HepG2 (cell line): Measurements from ENCODE around the gene TENT5A. TPM values are rescaled to one million over a fixed set of nuclear protein-coding genes. Genes with fewer than 3 reads are reported as not detected.

ENCODE experiments used
- ATAC-seq: fragments of 200-7000 bp; cut with Tn5 transposase; 3 replicates; pipeline ENCODE4 v1.9.1; 2020; ENCODE audit warnings: mild to moderate bottlenecking, moderate library complexity
- BruUV-seq: library from RNA; stranded (reverse); fragments of 400-500 nt; replicated peaks from 2 replicates; lab custom pipeline; 2021; lab: Mats Ljungman, UMichigan
- CTCF ChIA-PET: fragments of 300-600 bp; formaldehyde crosslinking; extraction: SDS; loops from one replicate; lab custom pipeline; 2021; ENCODE audit warnings: low total read pairs, inconsistent platforms, low intra/inter-chr PET ratio; lab: Yijun Ruan, JAX
- POLR2A ChIA-PET: fragments of 350-600 bp; sonication (Branson Sonifier 250); formaldehyde crosslinking; loops from one replicate; lab custom pipeline; 2020; ENCODE audit warnings: antibody characterized with exemption, inconsistent platforms; lab: Yijun Ruan, JAX
- DNase-seq: peaks from one replicate; pipeline ENCODE4 v3.0.0-alpha.2; 2015; ENCODE audit warnings: low spot score
- FAIRE-seq: peaks from 3 replicates; lab custom pipeline; 2011; peaks lifted over from hg19 to GRCh38; lab: Jason Lieb, UNC
- H2AFZ ChIP-seq: one replicate; pipeline ENCODE4 v1.6.1; 2011; ENCODE audit warnings: low read length, inconsistent platforms
- H3K27ac ChIP-seq: fragments of 300-600 bp; 3 replicates; pipeline ENCODE4 v1.8.0; 2011; ENCODE audit warnings: mixed run types, mild to moderate bottlenecking, mixed read lengths, low read length, inconsistent platforms; ENCODE audit not compliant: insufficient read depth; ENCODE audit errors: extremely low read length
- H3K27me3 ChIP-seq, 2 experiments: fragments of 200-600 bp in 1 of 2; 2 replicates in 1 of 2; 3 replicates in 1 of 2; pipeline versions ENCODE4 v1.6.0 to v1.8.0; 2011; ENCODE audit warnings: low read length in 2 of 2, mild to moderate bottlenecking in 2 of 2, moderate library complexity in 2 of 2, inconsistent platforms in 1 of 2; ENCODE audit not compliant: insufficient read depth in 2 of 2, control insufficient read depth in 1 of 2
- H3K36me3 ChIP-seq, 2 experiments: fragments of 200-600 bp in 1 of 2; replicated peaks in 1 of 2; 2 replicates in 1 of 2; 3 replicates in 1 of 2; pipeline versions ENCODE4 v1.5.1 to v1.8.0; 2011; ENCODE audit warnings: low read length in 2 of 2, inconsistent platforms in 1 of 2; ENCODE audit not compliant: insufficient read depth in 2 of 2, control insufficient read depth in 1 of 2
- H3K4me1 ChIP-seq: 2 replicates; pipeline ENCODE4 v1.5.1; 2012; ENCODE audit warnings: low read length, inconsistent platforms; ENCODE audit not compliant: insufficient read depth
- H3K4me2 ChIP-seq: 2 replicates; pipeline ENCODE4 v1.6.0; 2011; ENCODE audit warnings: low read depth, low read length, inconsistent platforms
- H3K4me3 ChIP-seq, 3 experiments: fragments of 200-600 bp in 1 of 3; sonication (generic), shearing (Covaris generic) in 1 of 3; replicated peaks in 1 of 3; 2 replicates each; pipeline ENCODE4 v1.5.1; 2011 to 2016; ENCODE audit warnings: low read length in 3 of 3, inconsistent platforms in 2 of 3, low read depth in 2 of 3, mild to moderate bottlenecking in 2 of 3, control low read depth in 1 of 3, mixed read lengths in 1 of 3; ENCODE audit not compliant: insufficient read depth in 1 of 3
- H3K79me2 ChIP-seq: one replicate; pipeline ENCODE4 v1.6.1; 2011; ENCODE audit warnings: low read length, inconsistent platforms; ENCODE audit not compliant: insufficient read depth
- H3K9ac ChIP-seq: 2 replicates; pipeline ENCODE4 v1.6.0; 2011; ENCODE audit warnings: mild to moderate bottlenecking, low read depth, low read length, inconsistent platforms; ENCODE audit not compliant: insufficient read depth
- H3K9me3 ChIP-seq: 2 replicates; pipeline ENCODE4 v1.5.1; 2012; ENCODE audit warnings: mild to moderate bottlenecking, low read length
- H4K20me1 ChIP-seq: 2 replicates; pipeline ENCODE4 v1.6.0; 2011; ENCODE audit warnings: inconsistent platforms, mild to moderate bottlenecking, low read length, moderate library complexity; ENCODE audit not compliant: insufficient read depth
- NCOA1 ChIP-seq: sonication (generic); formaldehyde crosslinking; IDR thresholded peaks from 2 replicates; pipeline ENCODE4 v1.9.0; 2021; ENCODE audit warnings: missing genetic modification reagents
- SOX13 ChIP-seq, 3 experiments: fragments of 450-650 bp in 1 of 3; sonication (generic) in 1 of 3; formaldehyde crosslinking in 1 of 3; IDR thresholded peaks in 2 of 3; conservative IDR thresholded peaks in 1 of 3; 2 replicates each; pipeline versions ENCODE4 v1.5.0 to v1.6.1; 2016 to 2020; ENCODE audit warnings: antibody characterized with exemption in 1 of 3, mild to moderate bottlenecking in 1 of 3, missing compliant biosample characterization in 1 of 3, missing genetic modification reagents in 1 of 3, moderate library complexity in 1 of 3
- ZNF609 ChIP-seq: sonication (generic); formaldehyde crosslinking; IDR thresholded peaks from 2 replicates; pipeline ENCODE4 v1.4.0; 2020; ENCODE audit warnings: mild to moderate bottlenecking, missing genetic modification reagents, borderline replicate concordance
- WGBS: methylation state at CpG from one replicate; pipeline ENCODE4 v1.1.6; 2017; ENCODE audit warnings: low lambda C conversion rate; 5-methylcytosine and 5-hydroxymethylcytosine counted together
- in situ Hi-C: cut with HindIII; loops from 2 replicates; pipeline ENCODE4 v1.10.0; 2017; ENCODE audit warnings: low pct_unique_long_range_greater_than_20kb; ENCODE audit not compliant: extremely low pct_ligation_motif_present
- intact Hi-C: fragments of 100-400 bp; cut with micrococcal nuclease; formaldehyde crosslinking; loops from one replicate; pipeline ENCODE4 v1.10.0; 2022; ENCODE audit not compliant: unreplicated experiment
- polyA plus RNA-seq, 8 experiments: library from polyadenylated mRNA; depleted of rRNA in 3 of 8; stranded (reverse) in 7 of 8; unstranded in 1 of 8; fragments of >200 nt; fragmentation: Illumina TruSeq in 4 of 8; extraction: Trizol in 4 of 8; gene quantifications; 2 replicates each; pipeline versions ENCODE4 v1.2.1 to v1.2.3, GENCODE V29; 2011 to 2016; ENCODE audit warnings: low read depth in 4 of 8, missing spikeins in 1 of 8, mixed read lengths in 1 of 8; ENCODE audit not compliant: insufficient read depth in 1 of 8
- total RNA-seq, 5 experiments: library from RNA; depleted of rRNA; stranded (reverse); fragments of >200 nt; fragmentation: Illumina TruSeq; extraction: Trizol; gene quantifications; 2 replicates each; pipeline ENCODE4 v1.2.3, GENCODE V29; 2016; ENCODE audit warnings: low read depth in 1 of 5
- TF ChIP-seq, protein P1 (sequence below): IDR thresholded peaks from 2 replicates; pipeline ENCODE4 v1.4.0; 2020; ENCODE audit warnings: mild to moderate bottlenecking, missing genetic modification reagents
- TF ChIP-seq, protein P2 (sequence below): sonication (generic); formaldehyde crosslinking; IDR thresholded peaks from 2 replicates; pipeline ENCODE4 v1.4.0; 2020; ENCODE audit warnings: missing genetic modification reagents, borderline replicate concordance

Gene TENT5A
- total and polyA plus RNA-seq, 2 of the 13 experiments (the other 11 are each of a cell fraction or from before 2014, with no cell fraction given): 8.0 to 13.8 TPM

DNA sequence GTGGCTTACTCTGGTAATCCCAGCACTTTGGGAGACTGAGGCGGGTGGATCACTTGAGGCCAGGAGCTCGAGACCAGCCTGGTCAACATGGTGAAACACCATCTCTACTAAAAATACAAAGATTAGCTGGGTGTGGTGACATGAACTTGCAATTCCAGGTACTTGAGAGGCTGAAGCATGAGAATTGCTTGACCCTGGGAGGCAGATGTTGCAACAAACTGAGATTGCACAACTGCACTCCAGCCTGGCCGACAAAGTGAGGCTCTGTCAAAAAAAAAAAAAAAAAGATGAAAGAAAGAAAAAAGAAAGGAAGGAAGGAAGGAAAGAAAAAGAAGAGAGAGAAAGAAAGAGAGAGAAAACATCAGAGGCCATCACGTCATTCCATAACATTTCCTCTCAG, 23.7 kb upstream of the TENT5A start (continued):
- TF ChIP-seq, protein P1, sequence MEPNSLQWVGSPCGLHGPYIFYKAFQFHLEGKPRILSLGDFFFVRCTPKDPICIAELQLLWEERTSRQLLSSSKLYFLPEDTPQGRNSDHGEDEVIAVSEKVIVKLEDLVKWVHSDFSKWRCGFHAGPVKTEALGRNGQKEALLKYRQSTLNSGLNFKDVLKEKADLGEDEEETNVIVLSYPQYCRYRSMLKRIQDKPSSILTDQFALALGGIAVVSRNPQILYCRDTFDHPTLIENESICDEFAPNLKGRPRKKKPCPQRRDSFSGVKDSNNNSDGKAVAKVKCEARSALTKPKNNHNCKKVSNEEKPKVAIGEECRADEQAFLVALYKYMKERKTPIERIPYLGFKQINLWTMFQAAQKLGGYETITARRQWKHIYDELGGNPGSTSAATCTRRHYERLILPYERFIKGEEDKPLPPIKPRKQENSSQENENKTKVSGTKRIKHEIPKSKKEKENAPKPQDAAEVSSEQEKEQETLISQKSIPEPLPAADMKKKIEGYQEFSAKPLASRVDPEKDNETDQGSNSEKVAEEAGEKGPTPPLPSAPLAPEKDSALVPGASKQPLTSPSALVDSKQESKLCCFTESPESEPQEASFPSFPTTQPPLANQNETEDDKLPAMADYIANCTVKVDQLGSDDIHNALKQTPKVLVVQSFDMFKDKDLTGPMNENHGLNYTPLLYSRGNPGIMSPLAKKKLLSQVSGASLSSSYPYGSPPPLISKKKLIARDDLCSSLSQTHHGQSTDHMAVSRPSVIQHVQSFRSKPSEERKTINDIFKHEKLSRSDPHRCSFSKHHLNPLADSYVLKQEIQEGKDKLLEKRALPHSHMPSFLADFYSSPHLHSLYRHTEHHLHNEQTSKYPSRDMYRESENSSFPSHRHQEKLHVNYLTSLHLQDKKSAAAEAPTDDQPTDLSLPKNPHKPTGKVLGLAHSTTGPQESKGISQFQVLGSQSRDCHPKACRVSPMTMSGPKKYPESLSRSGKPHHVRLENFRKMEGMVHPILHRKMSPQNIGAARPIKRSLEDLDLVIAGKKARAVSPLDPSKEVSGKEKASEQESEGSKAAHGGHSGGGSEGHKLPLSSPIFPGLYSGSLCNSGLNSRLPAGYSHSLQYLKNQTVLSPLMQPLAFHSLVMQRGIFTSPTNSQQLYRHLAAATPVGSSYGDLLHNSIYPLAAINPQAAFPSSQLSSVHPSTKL (CRISPR knock-in tag): peak; percentile 84

- H3K27me3 ChIP-seq: no peaks in the 10 kb centered on the region
- 3% methylated on average over 2 of the region's 2 CpGs for WGBS
- H3K27ac ChIP-seq: no peak overlapping the region
- ChIA-PET CTCF (no interaction called here), POLR2A (interaction anchor here (1.2 kb wide), 2 partner anchors 21 to 23 kb away, joined by 3 to 12 read pairs; partner anchors contain the start of gene TENT5A)
- H3K4me1 ChIP-seq: peaks cover 67% of the 10 kb centered on the region
- peak overlapping the region in 1 of 3 experiments; percentile 26; a peak in 1 of 6 replicates for H3K4me3 ChIP-seq
- peak overlapping the region; percentile 70 for H3K4me2 ChIP-seq
- H4K20me1 ChIP-seq: no peaks in the 10 kb centered on the region
- no peak overlapping the region for H3K9ac ChIP-seq
- DNase-seq (peak; percentile 86), FAIRE-seq (peak; percentile 87), ATAC-seq (peak; percentile 99)
- no peaks in the 10 kb centered on the region for H3K79me2 ChIP-seq
- in situ Hi-C loops (no loop called here), intact Hi-C loops (loop anchor here (5.0 kb wide), 1 partner anchor 33 kb away; no protein-coding TSS in a partner anchor)
- no peaks in the 10 kb centered on the region for H3K36me3 ChIP-seq
- H2AFZ ChIP-seq: no peak overlapping the region
- no TSS peak for BruUV-seq
- no peaks in the 10 kb centered on the region for H3K9me3 ChIP-seq
- TF ChIP-seq NCOA1 (CRISPR knock-in tag) (no peak), ZNF609 (CRISPR knock-in tag) (no peak), SOX13 (IDR thresholded peaks at IDR 0.05) (no peak), SOX13 (CRISPR knock-in tag; conservative IDR thresholded peaks at IDR 0.05 in 1 of 2, IDR thresholded peaks at IDR 0.05 in 1 of 2) (peak in 1 of 2 experiments; percentile 76; a peak in 2 of 4 replicates)
- TF ChIP-seq, protein P2, sequence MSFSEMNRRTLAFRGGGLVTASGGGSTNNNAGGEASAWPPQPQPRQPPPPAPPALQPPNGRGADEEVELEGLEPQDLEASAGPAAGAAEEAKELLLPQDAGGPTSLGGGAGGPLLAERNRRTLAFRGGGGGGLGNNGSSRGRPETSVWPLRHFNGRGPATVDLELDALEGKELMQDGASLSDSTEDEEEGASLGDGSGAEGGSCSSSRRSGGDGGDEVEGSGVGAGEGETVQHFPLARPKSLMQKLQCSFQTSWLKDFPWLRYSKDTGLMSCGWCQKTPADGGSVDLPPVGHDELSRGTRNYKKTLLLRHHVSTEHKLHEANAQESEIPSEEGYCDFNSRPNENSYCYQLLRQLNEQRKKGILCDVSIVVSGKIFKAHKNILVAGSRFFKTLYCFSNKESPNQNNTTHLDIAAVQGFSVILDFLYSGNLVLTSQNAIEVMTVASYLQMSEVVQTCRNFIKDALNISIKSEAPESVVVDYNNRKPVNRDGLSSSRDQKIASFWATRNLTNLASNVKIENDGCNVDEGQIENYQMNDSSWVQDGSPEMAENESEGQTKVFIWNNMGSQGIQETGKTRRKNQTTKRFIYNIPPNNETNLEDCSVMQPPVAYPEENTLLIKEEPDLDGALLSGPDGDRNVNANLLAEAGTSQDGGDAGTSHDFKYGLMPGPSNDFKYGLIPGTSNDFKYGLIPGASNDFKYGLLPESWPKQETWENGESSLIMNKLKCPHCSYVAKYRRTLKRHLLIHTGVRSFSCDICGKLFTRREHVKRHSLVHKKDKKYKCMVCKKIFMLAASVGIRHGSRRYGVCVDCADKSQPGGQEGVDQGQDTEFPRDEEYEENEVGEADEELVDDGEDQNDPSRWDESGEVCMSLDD: no peak
Observed at GRCh38 chr6:81774542-81774941, 22.1 kb upstream of the TENT5A start.
